HG03342 (cell line): ENCODE data around the gene PAPPA2.
"Not testable (repeated sequence)": the region's sequence is repeated elsewhere in the genome, so short reads cannot be mapped to it uniquely, and the experiment has no call there.

Source experiments
- ATAC-seq: cut with Tn5 transposase; IDR thresholded peaks from one replicate; pipeline ENCODE4 v1.9.1; 2021; ENCODE audit warnings: mild to moderate bottlenecking, moderate library complexity; ENCODE audit not compliant: unreplicated experiment

The PAPPA2 gene, protein sequence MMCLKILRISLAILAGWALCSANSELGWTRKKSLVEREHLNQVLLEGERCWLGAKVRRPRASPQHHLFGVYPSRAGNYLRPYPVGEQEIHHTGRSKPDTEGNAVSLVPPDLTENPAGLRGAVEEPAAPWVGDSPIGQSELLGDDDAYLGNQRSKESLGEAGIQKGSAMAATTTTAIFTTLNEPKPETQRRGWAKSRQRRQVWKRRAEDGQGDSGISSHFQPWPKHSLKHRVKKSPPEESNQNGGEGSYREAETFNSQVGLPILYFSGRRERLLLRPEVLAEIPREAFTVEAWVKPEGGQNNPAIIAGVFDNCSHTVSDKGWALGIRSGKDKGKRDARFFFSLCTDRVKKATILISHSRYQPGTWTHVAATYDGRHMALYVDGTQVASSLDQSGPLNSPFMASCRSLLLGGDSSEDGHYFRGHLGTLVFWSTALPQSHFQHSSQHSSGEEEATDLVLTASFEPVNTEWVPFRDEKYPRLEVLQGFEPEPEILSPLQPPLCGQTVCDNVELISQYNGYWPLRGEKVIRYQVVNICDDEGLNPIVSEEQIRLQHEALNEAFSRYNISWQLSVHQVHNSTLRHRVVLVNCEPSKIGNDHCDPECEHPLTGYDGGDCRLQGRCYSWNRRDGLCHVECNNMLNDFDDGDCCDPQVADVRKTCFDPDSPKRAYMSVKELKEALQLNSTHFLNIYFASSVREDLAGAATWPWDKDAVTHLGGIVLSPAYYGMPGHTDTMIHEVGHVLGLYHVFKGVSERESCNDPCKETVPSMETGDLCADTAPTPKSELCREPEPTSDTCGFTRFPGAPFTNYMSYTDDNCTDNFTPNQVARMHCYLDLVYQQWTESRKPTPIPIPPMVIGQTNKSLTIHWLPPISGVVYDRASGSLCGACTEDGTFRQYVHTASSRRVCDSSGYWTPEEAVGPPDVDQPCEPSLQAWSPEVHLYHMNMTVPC (N-terminal part only)

DNA sequence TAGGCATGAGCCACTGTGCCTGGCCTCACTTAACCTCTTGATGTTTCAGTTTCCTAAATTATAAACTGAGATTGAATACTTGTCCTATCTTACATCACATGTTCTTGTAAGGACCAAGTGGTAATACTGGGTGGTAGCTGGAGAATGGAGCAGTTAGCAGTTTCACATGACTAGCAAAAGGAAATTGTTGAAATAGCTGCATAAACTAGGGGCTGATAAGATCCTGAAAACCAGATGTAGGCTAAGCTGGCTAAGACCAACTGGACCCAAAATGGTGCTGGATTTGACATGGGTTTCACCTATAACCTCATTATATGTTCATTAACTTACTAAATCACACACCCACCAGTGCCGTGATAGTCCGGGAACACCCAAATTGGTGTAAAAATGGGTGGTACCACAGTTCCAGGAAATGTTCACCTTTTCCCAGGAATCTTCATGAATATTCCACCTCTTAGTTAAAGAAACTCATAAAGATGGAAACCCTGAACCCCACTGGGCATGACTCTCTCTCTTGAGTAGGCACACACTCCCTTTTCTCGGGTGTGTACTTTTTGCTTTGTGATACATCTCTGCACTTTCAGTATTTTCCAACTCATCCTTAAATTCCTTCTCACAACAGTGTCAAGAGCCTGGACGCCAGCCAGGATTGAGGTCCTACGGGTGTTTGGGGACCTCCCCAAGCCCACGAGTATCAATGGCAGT lies at the start of gene PAPPA2:
TSS of gene PAPPA2 (plus strand) at position 502 of the 705 bp plus-strand sequence. CDS start 93,148 bp downstream, outside the sequence.
- no peak for ATAC-seq

DNA sequence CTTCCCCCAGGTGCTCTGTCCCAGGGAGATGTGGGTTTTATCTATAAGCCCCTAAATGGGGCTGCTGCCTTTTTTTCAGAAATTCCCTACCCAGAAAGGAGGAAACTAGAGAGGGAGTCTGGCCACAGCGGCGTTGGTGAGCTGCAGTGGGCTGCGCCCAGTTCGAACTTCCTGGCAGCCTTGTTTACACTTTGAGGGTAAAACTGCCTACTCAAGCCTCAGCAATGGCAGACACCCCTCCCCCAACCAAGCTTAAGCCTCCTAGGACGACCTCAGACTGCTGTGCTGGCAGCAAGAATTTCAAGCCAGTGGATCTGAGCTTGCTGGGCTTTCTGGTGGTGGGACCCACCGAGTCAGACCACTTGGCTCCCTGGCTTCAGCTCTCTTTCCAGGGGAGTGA lies 46.2 kb upstream of the PAPPA2 start:
- no peak for ATAC-seq

DNA sequence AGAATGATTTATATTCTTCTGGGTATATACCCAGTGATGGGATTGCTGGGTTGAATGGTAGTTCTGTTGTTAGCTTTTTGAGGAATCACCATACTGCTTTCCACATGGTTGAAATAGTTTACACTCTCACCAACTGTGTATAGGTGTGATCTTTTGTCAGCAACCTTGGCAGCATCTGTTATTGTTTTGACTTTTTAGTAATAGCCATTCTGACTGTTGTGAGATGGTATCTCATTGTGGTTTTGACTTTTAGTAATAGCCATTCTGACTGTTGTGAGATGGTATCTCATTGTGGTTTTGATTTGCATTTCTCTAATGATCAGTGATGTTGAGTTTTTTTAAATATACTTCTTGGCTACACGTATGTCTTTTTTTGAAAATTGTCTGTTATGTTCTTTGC lies 43.4 kb upstream of the PAPPA2 start:
- not testable (repeated sequence) for ATAC-seq

DNA sequence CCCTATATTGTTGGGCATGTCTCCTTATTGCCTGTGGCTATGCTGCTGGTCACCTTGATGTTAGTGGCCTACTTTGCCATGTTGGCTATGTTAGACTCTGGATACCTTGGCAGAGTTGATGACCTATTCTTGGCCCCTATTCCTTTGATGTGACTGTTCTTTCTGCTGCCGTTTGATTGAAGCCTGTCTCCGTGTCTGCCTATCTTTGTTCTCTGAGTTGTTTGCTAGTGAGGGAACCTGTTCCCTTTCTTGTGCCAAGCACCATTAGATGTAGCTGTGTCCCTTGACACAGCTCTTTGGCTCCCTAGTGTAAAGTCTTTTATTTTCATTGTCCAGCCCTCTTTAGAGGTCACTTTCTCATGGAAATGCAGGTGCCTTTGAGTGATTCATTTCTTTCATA lies 28.7 kb upstream of the PAPPA2 start:
- no peak for ATAC-seq

DNA sequence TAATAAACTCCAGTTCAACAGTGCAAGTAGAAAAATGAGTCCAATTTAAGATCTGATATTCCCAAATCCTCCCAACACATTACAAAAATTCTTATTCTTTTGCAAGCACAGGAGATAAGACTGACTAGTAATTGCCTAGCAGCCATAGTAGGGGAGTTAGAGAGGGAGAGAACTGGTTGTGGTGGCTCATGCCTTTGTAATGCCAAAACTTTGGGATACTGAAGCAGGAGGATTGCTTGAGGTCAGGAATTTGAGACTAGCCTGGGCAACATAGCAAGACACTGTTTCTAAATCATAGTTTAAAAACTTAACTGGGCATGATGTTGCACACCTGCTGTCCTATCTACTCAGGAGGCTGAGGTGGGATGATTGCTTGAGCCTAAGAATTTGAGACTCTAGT lies 26.7 kb upstream of the PAPPA2 start:
- ATAC-seq = no peak

DNA sequence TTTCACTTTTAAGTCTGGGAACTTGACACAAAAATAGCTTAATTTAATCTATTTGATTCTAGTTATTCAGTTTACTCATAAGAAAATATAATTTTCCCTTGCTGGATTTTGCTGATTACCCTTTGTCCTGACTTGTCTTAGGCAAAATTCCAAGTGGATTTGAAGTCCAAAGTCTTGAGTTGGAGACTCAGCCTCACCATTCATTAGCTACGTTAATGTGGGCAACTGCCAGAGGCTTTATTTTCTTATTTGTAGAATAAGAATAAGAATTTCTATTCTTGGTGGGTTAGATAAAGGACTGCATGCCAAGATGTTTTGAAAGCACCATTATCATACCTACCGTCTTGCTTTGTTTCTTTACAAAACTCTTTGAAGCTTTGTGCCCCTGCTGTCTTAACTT lies 22.8 kb upstream of the PAPPA2 start:
- ATAC-seq = no peak

DNA sequence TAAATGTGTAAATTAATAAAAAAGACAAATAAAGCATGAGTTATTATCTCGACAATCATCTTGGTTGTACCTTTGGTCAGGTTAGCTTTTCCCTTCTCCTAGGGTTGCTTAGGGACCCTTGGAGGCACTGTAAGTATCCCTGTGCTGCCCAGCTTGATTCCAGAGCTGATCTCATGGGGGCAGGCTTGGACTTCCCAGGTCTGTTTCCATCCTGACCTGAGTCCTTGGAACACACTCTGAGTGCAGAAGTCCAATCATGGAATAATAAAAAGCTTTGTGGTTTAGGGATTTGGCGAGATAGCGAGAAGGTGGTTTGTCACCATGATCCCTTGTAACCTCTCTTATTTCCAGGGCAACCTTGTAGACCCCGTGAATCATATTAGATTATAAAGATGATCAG lies 18.7 kb upstream of the PAPPA2 start:
- no peak for ATAC-seq

DNA sequence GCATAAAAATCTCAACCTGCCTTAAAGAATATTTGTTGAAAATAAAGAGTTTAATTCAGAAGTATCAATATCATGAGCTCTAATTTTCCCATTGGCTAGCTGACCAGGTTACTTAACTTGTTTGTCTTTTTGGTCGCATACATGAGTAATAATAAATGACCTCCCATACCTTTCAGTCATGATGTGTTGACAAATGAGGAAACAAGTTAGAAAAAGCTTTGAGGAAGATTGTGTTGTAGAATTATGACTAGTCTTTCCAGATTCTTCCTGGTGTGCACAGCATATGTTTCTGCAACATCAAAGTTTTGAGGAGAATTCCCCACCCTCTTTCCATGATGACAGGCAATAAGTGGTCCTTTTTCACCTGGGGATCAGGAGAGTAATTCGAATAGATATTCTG lies 17.6 kb upstream of the PAPPA2 start:
- no peak for ATAC-seq

DNA sequence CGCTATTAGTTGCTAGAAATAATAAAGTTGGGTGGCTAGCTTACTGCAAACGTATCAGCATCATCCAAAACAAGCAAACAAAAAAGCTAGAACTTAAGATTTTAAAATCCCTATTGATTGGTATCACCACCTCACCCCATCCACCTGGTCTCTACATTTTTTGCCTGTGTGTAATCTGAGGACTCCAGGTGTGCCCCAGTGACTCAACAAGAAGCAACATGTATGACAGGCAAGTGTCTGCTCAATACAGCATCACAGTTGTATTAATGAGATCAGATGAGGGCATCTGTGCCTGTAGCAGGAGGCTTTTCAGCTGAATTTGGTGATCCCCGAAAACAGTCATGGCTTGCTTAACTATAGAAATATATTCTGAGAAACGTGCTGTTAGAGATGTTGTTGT lies 14.6 kb upstream of the PAPPA2 start:
- ATAC-seq = no peak

DNA sequence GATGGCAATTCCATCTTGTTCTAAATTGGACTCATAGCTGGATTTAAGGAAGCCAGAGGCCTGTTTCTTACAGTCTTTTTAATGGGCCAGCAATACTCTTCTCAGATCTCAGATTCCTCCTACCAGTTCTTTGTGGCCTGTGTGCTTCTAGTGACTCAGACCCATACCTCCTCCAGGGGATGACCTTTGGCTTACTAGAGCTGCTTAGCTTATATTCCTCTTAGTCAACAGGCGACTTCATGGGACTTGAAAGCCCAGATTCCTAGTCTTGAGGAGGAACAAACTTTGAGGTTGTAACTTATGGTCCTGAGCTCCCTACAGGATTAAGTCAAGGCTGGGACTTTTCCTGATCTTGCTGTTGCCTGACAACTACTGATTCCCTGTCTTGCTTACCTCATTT lies 12.4 kb upstream of the PAPPA2 start:
- ATAC-seq = no peak

DNA sequence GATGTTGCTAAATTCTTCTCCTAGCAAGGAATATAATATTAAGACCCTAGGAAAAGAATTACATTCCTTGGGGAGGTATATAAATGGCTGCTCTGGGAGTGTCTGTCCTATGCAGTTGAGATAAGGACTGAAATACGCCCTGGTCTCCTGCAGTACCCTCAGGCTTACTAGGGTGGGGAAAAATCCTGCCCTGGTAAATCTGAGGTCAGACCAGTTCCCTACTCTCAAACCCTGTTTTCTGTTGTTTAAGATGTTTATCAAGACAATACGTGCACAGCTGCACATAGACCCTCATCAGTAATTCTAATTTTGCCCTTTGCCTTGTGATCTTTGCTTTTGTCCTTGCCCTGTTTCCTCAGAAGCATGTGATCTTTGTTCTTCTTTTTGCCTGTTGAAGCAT lies 11.2 kb upstream of the PAPPA2 start:
- ATAC-seq = not testable (repeated sequence)

DNA sequence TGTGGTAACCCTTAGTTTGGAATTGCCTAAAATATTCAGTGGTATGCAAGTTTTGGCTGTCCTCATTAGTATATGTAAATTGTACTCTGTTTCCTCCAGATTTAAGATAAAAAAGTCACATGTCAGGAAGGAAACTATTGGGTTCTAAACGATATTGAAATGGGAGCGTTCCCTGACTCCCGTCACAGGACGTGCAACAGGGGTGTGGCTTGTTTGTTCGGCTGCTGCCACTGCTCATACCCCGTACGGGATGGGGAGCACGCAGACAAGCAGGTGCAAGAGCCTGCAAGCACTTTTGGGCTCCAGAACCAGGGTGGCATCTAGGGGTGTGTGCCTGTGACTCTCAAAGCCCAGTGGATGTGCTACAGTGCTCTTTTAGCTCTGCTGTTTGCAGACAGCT lies 6.2 kb upstream of the PAPPA2 start:
- ATAC-seq = no peak

DNA sequence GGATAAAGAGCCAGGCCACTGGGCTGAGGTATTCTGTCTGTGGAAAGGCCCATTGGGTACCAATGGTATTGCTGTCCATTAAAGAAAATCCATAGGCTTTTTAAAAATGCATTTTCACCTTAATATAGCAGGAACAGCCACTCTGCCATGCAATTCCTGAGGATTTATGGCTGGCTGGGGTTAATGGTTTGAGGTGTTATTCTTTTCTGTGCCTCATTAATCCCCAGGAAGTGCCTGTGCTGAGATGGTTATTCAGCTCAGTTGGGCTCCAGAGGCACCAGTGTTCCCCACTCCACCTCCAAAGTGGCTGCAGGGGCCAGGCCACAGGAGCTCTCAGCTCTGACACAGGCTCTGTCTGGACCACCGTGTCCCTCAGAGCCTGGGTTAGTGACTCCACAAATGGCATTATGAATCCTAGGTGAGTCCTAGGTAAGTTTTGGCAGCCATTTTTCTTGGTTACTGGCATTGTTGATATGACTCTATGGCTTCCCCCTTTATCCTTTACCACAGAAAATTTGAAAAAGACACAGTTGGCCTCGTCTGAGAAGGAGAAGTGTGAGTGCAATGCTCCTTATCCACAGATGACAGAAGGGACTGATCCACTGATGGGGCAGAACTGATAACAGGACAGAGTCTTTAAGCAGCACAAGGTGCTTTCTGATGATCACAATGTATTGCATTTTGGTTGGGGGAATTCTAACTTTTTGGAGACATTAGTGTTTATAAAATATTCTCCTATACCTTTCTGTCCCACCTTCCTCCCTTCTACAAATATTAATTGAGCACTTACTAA lies 2.2 kb upstream of the PAPPA2 start:
- no peak for ATAC-seq

DNA sequence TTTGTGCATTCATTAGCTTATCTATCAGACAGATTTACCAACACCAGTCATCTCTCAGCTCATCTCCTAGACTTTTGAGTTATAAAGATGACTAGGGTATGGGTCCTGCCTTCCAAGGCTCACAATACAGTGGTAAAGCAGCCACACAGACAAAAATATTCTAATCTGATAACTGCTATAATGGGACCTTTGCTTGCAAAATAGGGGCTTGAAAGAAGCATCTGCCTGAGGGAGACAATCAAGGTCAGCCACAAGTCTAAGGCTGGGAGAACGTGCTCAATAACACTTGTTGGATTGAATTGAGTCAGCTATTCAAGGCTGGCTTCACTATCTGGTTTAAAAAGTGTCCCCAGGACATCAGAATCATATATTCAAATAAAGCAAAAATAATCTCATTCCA lies 1.4 kb upstream of the PAPPA2 start:
- no peak for ATAC-seq

DNA sequence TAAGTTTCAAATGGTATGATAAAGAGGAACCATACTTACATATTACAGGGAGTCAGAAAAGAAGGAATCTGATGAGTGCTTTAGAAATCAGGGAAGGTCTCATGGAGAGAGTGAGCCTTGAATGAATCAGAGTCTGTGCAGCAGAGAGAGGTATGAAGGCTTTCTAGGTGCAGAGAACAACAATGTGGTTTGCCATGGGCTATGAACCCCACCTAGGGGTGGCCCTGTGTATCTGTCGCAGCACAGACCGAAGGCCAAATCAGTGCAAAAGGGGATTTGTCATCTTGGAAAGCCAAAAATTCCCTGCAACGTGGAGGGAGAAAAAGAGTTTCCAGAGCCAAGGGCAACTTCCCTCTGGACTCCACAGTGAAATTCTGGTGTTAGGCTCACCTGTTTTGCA lies 3.5 kb downstream of the PAPPA2 start:
- ATAC-seq = no peak

DNA sequence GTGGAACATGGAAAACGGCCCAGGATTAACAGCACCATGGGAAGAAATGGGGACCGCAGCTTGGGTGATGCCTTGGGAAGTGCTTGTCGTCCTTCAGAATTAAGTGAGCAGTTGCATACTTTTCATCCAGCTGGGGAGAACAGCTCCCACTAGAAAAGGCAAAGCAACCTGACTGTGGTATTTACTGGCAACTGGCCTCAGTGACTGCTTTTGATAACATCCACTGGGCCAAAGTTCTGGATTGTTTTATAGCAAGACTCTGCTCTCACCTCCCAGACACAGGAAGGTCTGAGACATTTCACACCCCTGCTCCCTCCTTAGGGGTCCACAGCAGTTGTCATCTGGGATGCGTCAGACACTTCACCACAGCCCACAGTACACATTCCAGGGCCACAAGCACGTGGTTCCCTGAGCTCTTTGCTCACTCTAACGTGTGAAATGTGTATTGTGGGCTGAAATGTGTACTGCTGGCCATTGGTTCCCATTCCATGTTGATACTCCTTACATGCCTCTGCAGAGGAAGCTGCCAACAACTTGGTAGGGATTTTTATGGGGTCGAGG lies 6.6 kb downstream of the PAPPA2 start:
- ATAC-seq = no peak

DNA sequence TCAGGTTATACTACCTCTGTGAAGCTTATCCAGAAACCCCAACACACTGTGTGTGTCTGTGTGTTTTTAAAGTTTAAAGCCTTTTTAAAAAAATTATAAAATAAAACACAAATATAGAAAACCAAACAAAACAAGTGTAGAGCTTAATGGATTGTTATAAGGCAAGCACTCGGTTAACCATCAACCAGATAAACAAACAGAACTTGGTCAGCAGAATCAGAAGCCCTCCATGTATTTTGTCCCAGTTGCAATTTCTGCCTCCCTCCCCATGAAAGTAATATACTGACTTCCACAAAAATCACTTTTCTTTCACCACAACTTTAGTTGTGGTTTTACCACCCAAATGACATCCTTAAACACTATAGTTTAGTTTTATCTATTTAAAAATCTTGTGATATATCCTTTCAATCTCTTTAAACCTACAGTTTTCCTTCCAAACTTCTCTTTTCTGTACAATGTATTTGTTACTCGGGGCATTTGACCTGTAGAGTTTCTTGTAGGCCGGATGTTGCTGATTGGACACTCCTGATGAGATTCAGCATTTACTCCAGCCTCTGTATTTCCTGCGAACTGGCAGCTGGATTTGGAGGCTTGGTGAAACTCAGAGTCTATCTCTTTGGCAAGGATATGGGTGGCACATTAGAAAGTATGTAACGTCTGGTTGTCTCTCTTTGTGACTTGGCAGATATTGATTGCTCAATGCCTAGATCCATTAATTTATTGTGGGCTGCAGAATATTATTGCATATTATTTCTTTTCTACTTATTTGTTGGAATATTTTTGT lies 8.6 kb downstream of the PAPPA2 start:
- no peak for ATAC-seq

DNA sequence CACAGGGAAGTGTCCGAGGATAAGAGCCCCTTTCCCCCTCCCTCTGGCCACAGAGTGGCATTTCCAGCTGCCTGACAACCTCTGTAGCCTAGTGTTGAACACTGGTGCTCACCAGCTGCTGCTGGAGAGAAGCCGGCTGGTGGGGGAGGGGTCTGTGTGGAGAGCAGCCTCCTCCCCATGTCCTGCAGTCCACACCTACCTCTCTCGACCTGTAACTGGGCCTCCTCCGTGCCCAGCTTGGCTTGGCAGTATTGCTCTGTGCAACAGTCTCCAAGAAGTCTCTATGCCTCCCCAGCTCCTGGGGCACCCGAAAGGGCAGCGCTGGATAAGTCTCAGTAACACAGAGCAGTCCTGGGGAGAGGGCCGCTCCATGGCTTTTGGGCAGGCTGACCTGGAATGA lies 17.0 kb downstream of the PAPPA2 start:
- ATAC-seq = no peak

DNA sequence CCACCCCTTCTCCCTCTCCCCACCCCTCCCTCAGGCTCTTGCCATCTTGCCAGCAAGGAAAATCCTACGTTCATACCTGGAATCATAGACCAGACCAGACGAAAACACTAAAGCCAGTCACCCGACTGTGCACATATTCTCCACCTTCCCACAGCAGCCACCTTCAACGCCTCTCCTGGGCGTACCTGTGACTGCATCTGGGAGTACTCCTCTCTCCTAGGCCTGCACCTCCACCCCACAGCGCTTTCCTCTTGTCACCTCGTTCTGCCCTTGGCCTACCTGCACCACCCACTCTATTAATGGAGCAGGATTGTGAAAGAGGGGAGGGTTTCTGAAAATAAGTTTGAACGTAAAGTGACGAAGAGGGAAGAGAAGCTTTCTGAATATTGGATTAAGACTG lies 17.8 kb downstream of the PAPPA2 start:
- no peak for ATAC-seq
